ENCODE results near the gene ARHGEF11. TPM values are rescaled to one million over a fixed set of nuclear protein-coding genes. Genes with fewer than 3 reads are reported as not detected.
A peak's percentile ranks its signal among the peaks of the same experiment; 100 is the strongest.
"Not testable (repeated sequence)": the region's sequence is repeated elsewhere in the genome, so short reads cannot be mapped to it uniquely, and the experiment has no call there.

Gene ARHGEF11
- polyA plus RNA-seq, 3 donors = 27.0 to 30.7 (median 29.6) TPM

DNA sequence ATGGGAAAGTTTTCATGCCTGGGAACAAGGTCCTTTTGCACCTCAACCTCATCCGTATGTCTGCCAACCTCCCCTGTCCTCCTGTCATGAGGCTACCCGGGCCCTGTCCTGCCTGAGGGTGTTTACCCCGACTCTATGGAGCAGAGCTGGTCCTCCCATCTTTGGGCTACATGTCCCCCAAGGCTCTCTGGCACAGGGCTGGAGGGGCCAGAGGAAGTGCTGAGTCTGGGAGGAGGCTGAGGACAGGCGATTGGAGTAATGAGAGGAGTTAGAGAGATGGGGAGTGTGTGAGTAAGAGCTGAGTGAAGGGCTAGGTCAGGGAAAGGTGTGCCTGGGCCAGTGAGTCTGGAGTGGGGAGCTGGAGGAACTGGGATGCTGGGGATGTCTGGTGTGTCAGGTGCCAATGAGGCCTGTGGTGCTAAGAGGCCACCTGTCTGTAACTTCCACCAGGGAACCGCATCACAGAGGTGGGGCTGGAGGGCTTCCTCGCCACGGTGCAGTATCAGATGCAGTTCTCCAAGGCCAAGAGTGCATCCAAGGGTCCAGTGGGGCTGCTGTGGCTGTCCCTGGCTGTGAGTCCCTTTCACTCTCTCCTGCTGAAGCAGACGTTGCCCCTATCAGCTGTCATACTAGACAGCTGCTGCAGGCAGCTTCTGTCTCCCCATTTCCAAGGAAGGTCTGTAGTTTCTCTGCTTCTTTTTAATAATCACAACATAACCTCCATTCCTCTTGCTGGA, 113.4 kb downstream of the ARHGEF11 start:
- no peak for DNase-seq (ENCODE audit: low read depth in 3 of 3, low spot score in 2 of 3)

DNA sequence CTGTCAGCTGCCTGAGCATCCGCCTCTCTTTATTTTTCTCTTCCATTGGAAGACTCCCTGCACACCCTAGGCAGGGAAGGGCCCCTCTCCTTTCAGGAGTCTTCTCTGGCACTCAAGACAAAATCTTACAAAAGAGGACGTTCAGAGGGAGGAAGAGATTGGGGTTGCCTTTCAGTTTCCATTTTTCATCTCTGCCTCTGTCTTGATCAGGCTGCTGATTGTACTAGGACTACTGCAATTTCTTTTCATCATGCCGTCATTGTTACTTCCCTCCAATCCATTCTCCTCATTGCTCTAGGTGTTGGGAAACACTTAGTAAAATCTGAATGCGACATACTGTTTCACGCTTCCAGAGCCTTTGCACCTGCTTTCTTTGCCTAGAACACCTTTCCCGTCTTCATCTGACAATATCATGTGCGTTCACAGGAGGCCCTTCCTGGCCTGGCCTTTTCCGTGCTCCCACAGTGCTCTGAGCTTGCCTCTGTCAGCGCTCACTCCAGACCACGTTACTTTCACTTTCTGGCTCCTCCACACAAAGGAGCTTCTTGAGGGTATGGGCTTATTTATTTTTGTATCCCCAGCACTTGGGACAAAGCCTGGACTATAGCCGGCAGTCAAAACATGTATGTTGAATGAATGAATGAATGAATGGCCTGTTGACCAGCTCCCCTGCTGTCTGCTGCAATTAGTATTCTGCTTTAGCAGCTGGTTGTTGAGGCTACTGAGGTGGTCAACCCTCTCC, 114.2 kb downstream of the ARHGEF11 start:
- DNase-seq (ENCODE audit: low read depth in 3 of 3, low spot score in 2 of 3) = no peak

DNA sequence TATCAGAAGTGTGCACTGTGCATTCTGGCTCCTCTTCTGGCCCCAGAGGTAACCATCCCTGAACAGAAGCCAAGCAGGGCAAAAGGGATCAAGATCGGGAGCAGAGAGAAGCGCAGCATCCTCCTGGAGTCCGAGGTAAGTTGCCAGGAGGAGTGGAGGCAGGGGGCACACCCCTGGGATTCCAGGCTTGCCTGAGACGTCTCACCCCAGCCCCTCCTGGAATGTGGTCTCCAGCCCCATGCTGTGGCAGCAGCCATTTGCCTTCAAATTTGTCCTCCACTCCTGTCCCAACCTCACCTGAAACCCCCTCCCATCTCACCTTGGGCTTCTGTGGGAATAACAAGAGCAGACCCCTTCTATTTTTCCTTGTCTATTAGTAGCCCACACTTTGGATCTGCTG, 115.1 kb downstream of the ARHGEF11 start:
- no peak for DNase-seq (ENCODE audit: low read depth in 3 of 3, low spot score in 2 of 3)

DNA sequence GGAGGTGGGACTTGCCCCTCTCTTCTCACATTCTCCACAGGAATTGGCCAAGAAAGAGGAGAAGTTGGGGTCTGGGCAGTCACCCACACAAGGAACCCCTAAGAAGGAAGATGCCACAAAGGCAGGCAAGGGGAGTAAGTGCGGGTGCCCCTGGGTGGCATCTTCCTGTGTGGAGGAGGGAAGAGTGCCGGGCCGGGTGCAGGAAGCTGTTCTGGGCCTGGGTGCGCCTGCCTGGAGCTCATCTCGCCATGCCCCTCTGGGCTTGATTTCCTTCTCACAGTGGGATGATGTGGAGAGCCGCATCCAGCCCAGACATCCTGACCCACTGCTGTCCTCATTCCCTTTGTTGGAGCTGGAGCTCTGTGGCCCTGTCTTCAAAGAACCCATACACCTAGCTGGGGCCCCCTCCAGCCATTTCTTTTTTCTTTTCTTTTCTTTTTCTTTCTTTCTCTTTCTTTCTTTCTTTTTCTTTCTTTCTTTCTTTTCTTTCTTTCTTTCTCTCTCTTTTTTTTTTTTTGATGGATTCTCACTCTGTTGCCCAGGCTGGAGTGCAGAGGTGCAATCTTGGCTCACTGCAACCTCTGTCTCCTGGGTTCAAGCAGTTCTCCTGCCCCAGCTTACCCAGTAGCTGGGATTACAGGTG, 115.8 kb downstream of the ARHGEF11 start:
- no peak for DNase-seq (ENCODE audit: low read depth in 3 of 3, low spot score in 2 of 3)

DNA sequence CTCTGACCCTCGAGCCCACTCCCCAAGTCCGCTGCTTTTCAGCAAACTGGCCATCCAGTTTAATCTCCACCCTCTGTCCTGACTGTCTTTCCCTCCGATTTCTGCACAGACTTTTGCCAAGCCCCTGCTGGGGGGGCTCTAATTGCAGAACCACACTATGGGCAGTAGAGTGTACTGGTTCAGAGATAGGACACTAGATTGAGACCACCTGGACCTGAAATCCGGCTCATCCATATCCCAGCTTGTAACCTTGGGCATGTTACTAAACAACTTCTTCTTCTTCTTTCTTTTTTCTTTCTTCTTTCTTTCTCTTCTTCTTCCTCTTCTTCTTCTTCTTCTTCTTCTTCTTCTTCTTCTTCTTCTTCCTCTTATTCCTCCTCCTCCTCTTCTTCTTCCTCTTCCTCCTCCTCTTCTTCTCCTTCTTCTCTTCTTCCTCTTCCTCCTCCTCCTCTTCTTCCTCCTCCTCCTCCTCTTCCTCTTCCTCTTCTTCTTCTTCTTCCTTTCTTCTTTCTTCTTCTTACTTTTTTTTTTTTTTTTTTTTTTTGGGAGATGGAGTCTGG, 117.4 kb downstream of the ARHGEF11 start:
- no peak for DNase-seq (ENCODE audit: low read depth in 3 of 3, low spot score in 2 of 3)

DNA sequence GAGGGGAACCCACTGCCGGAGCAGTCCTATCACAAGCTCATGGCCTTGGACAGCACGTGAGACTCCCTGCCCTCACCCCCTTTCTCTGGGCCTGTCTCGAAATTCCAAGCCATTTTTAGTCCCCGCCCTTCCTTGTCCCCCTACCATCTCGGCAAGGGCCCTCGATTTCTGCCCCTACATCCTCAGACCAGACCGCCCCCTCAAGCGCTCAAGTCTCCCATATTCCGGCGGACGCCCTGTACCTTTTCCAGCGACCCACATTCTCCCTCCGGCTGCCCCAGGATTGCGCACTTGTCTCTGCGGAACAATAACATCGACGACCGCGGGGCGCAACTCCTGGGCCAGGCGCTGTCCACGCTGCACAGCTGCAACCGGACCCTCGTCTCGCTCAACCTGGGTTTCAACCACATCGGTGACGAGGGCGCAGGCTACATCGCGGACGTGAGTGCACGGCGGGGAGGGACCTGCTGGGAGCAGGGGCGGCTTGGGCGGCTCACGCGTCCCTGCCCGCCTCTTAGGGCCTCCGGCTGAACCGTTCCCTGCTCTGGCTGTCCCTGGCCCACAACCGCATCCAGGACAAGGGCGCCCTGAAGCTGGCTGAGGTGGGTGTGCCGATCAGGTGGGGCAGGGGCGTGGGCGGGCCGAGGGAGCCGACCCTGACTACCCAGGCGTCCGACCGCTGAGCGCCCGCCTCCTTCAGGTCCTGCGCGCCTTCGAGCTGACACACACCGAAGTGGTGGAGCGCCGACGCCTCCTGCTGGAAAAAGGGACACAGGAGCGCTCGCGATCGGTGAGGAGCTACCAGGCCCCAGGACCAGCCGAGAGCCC, 118.1 kb downstream of the ARHGEF11 start:
- DNase-seq (ENCODE audit: low read depth in 3 of 3, low spot score in 2 of 3) = peak in 1 of 3 donors; percentile 64

DNA sequence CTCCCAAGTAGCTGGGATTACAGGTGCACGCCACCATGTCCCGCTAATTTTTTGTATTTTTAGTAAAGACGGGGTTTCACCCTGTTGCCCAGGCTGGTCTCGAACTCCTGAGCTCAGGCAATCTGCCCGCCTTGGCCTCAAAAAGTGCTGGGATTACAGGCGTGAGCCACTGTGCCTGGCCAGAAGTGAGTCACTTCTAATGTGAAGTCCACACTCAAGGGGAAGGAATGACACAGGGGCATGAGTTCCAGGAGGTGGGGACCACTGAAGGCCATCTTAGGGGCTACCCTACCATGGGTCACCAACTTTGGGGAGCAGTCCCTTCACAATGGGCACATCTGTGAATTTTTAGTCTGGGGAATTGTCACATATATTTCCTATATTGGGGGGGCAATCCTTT, 118.8 kb downstream of the ARHGEF11 start:
- DNase-seq (ENCODE audit: low read depth in 3 of 3, low spot score in 2 of 3) = not testable (repeated sequence)

DNA sequence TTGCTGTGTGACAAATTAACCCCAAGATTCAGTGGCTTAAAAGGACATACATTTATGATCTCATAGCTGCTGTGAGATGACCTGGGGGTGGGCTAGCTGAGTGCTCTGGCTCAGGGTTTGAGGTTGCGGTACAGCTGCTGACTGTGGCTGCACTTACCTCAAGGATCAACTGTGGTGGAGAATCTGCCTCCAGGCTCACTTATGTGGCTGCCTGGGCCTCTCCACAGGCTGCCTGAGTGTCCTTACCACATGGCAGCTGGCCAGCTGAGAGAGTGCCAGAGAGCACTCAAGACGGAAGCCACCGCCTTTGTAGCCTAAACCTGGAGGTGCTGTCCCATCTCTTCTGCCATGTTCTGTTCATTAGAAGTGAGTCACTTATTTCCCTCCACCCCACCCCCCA, 119.4 kb downstream of the ARHGEF11 start:
- no peak for DNase-seq (ENCODE audit: low read depth in 3 of 3, low spot score in 2 of 3)

DNA sequence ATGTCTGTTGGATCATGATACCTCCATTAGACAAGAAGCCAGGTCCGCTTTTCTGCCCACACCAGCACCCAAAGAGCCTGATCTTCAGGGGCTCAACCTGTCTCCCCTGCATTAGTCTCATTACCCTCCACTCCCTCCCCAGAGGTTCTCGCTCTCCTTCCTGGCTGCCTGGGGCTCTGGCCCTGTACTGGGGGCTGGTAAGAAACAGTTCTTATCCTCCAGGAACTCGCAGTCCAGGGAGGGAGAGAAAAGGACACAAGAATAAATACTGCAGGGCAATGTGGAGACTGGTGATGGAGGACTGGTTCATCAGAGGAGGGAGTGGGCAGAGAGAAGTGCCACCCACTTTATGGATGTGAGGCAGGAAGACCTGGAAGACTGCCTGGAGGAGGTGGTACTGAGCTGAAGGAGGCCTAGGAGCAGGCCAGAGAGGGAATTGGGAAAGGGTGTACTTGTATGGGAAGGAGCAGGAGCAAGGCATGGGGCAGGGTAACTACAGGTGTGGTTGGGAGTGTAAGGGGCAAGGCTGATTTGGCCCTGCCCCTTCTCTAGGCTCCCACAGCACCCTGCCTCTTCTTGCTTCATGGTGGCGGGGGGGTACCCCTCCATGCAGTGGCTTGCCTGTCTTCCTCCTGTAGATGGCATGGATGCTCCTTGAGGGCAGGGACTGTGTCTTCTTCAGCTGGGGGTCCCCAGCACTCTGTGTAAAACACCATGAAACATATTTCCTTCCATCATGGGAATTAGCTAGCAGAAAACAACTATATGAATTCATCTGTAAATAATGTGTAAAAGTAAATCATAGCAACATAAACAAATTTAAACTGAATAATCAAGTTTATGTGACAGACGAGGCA, 120.2 kb downstream of the ARHGEF11 start:
- no peak for DNase-seq (ENCODE audit: low read depth in 3 of 3, low spot score in 2 of 3)

DNA sequence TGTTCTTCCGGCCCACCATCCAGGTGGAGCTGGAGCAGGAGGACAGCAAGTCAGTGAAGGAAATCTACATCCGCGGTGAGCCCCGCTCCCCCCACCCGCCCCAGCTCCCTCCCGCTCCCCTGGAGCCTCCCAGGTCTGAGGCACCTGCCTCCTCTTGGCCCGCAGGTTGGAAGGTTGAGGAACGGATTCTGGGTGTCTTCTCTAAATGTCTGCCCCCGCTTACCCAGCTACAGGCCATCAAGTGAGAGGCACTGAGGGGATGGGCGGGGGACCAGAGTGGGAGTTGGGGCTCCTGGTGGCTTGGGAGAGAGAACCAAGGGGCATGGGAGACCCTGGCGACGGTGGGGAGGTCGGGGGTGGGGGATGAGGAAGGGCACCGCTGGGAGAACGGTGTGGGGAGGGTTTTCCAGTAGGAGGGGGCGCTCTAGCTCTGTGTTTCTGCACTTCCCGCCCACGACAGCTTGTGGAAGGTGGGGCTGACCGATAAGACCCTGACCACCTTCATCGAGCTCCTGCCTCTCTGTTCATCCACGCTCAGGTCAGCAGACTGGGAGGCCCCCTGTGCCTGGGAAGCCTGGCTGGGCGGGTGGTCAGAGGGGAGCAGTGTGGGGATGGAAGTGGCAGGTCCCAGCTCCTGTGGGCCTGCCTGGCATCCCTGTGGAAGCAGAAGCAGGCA, 120.9 kb downstream of the ARHGEF11 start:
- DNase-seq (ENCODE audit: low read depth in 3 of 3, low spot score in 2 of 3) = no peak

DNA sequence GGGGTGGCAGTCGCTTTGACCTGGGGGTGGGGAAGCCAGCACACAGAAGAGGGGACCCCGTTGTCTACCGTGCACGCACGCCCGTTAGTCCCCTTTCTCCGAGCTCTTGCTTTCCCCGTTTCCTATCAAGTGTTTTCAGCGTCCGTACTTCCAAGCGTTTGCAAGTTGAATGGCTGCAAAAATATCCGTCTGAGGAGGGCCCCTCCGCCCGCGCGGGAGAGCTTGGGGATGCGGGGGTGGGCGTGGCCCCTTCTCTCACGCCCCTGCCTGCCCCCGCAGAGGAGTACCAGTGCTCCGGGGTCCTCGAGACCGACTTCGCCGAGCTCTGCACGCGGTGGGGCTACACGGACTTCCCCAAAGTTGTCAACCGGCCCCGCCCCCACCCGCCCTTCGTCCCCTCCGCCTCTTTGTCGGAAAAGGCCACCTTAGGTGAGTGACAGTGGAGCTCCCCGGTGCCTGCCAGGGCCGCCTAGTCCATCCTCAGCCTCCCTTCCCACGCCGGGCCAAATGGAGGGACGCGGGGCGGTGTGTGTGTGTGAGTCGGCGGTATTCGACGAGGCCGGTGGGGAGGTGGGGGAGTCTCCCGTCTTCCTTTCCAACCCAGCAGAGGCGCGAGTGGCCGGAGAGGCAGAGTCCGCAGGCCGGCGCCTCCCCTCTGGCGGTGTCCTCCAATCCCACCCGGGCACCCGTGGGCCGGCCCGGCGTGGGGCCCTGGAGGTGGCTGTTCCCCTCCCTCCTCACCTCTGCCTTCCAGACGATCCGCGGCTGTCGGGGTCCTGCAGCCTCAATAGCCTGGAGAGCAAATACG, 121.7 kb downstream of the ARHGEF11 start:
- DNase-seq (ENCODE audit: low read depth in 3 of 3, low spot score in 2 of 3) = no peak

DNA sequence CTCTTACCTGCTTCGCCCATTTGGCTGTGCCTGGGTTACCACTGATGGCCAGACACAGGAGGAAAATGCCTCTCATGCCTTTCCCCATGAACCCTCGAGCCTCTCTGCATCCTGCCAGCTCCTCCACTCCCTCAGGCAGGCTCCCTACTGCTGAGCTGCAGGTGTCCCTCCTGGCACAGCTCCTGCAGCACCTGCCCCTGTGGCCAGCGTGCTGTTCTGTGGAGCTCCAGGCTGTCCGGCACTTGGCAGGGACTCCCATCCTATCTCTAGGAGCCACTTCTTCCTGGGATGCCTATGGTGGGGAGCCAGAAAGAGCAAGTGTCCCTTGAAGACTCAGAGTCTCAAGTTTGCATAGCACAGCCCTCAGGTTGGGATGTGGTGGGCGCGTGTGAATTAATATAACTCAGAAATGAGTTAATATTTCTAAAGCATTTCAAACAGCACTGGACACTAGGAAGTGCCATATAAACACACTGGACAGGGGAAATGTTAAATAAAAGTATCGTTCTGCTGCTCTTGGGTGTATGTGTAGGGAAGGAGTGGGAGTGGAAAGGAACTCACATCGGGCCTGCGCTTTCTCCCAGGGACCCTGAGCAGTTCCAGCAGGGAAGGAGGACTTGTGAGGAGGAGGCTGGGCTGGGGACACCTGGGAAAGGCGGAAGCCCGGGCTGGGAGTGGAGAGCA, 122.4 kb downstream of the ARHGEF11 start:
- no peak for DNase-seq (ENCODE audit: low read depth in 3 of 3, low spot score in 2 of 3)

DNA sequence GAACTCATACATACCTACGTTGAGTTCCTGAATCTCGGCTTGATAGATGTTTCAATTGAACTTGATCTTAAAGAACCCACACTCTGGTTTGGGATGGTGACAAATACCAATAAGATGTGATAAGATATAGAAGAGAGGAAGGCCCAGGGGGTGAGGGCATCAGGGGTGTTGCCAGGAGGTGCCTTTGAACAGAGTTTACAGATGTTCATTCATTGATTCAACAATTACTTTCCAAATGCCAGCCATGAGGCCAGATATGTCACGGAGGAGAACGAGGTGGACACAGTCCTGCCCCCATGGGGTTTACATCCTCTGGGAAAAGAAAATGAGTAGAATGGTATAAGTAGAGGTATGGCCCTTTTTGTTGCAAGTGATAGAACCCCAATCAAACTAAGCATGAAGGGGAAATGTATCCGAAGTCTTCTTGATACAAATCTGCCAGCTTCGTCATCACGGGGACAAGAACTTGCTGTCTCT, 124.5 kb downstream of the ARHGEF11 start:
- no peak for DNase-seq (ENCODE audit: low read depth in 3 of 3, low spot score in 2 of 3)

DNA sequence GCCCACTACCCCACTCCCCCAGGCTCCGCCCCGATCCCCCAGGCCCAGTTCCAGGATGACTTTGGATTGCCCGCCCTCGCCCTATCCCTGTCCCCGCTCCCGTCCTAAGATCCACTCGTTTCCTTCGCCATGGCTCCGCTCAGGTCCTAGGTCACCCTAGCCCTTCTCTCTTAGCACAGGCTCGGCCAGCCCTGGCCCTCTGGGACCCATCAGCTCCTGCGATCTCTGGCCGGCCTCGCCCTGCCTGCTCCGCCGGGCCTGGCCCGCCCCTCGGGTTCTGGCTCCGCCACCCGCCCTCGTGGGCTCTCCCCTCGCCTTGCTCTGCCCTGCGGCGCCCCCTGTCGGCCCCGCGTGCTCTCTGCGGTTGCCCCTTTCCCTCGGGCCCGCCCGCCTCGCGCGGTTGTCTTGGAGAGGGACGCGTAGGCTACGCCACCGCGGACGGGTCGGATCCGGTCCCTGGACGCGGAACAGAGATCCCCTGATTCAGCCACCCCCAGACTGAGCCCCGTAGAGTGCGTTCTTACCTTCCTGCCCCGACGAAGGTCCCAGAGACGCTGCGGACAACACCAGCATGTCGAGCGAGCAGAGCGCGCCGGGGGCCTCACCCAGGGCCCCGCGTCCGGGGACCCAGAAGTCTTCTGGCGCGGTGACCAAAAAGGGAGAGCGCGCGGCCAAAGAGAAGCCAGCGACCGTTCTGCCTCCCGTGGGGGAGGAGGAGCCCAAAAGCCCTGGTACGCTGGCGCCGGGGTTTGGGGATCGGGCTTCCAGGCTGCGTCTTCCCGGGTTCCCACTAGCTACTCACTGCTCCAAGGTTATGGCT, 125.1 kb downstream of the ARHGEF11 start, which contains the start of gene LRRC71:
Gene LRRC71, plus strand, starts transcription at position 400 of the 820 bp plus-strand sequence. Its CDS starts 172 bp downstream, at position 572.
- peak in 2 of 3 donors; percentile 59 to 72 for DNase-seq (ENCODE audit: low read depth in 3 of 3, low spot score in 2 of 3)

DNA sequence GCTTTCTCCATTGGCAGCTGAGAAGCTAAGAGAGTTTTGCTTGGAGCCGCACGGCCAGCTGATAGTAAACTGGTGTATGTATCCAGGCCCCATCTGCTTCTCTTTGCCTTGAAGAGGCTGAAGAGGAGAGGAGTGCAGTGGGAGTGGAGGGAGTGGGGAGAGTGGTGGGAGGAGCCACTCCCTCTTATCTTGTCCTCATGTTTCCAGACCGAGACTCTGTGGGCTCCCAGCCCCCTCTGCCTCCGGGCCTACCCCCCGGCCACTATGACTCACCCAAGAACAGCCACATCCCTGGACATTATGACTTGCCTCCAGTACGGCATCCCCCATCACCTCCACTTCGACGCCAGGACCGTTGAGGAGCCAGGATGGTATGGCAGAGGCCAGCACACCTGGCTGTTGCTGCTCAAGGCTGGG, 131.1 kb downstream of the ARHGEF11 start:
- DNase-seq (ENCODE audit: low read depth in 3 of 3, low spot score in 2 of 3) = no peak

DNA sequence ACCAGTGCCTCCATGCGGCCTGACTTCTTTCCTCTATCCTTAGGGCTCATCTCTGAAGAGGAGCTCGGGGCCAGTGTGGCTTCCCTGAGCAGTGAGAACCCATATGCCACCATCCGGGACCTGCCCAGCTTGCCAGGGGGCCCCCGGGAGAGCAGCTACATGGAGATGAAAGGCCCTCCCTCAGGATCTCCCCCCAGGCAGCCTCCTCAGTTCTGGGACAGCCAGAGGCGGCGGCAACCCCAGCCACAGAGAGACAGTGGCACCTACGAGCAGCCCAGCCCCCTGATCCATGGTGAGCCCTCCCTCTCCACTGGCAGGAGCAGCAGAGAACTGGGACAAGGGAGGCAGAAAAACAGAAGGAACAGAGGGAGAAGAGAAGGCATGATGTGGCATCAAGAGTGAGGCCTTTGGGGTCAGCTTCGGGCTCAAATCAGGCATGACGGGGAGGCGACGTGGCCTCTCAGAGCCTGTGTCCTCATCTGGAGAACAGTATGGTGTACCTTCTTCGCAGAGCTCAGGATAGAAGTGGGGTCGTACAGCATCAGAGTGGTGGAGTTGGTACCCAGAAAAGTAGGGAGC, 131.6 kb downstream of the ARHGEF11 start:
- DNase-seq (ENCODE audit: low read depth in 3 of 3, low spot score in 2 of 3) = no peak

Data from right renal cortex interstitium (tissue), 3 donors.